K562 (cell line): ENCODE data around the gene SOCS6. TPM values are rescaled to one million over a fixed set of nuclear protein-coding genes. Genes with fewer than 3 reads are reported as not detected.
A peak's percentile ranks its signal among the peaks of the same experiment; 100 is the strongest.

Experiments used
- ATAC-seq: fragments of 200-7000 bp; cut with Tn5 transposase; 3 replicates; pipeline ENCODE4 v1.9.1; 2020; ENCODE audit warnings: moderate library complexity
- BruUV-seq: library from RNA; stranded (reverse); fragments of 400-500 nt; replicated peaks from 2 replicates; lab custom pipeline; 2021; lab: Mats Ljungman, UMichigan
- CTCF ChIA-PET: fragments of 300-600 bp; formaldehyde crosslinking; extraction: SDS; loops from one replicate; lab custom pipeline; 2021; ENCODE audit warnings: low intra/inter-chr PET ratio; lab: Yijun Ruan, JAX
- POLR2A ChIA-PET: fragments of 300-600, 350-650 bp; sonication (Branson Sonifier 250); formaldehyde crosslinking; extraction: SDS; loops from one replicate; lab custom pipeline; 2021; ENCODE audit warnings: antibody characterized with exemption, inconsistent platforms; lab: Yijun Ruan, JAX
- DNase-seq, 4 experiments: peaks; one replicate each; pipeline versions ENCODE4 v3.0.0 to v3.0.0-alpha.2; 2011 to 2018; ENCODE audit warnings: low spot score in 3 of 4, mixed read lengths in 3 of 4; ENCODE audit errors: extremely low read depth in 1 of 4
- FAIRE-seq: peaks from 2 replicates; lab custom pipeline; 2011; peaks lifted over from hg19 to GRCh38; lab: Jason Lieb, UNC
- H2AFZ ChIP-seq: 2 replicates; pipeline ENCODE4 v1.6.0; 2011; ENCODE audit warnings: low read depth, low read length, control low read depth, inconsistent platforms
- H3K27ac ChIP-seq: fragments of 200-600 bp; 3 replicates; pipeline ENCODE4 v1.8.0; 2011; ENCODE audit warnings: low read depth, mild to moderate bottlenecking, control low read depth, inconsistent platforms, low read length, moderate library complexity, mixed read lengths; ENCODE audit errors: extremely low read depth
- H3K27me3 ChIP-seq, 2 experiments: fragments of 300-600 bp in 1 of 2; 2 replicates in 1 of 2; 3 replicates in 1 of 2; pipeline versions ENCODE4 v1.6.0 to v1.8.0; 2011; ENCODE audit warnings: inconsistent platforms in 2 of 2, low read length in 2 of 2, mild to moderate bottlenecking in 1 of 2, mixed read lengths in 1 of 2, moderate library complexity in 1 of 2; ENCODE audit not compliant: control insufficient read depth in 2 of 2, insufficient read depth in 2 of 2
- H3K36me3 ChIP-seq: fragments of 300-600 bp; 3 replicates; pipeline ENCODE4 v1.8.0; 2011; ENCODE audit warnings: mild to moderate bottlenecking, low read length, inconsistent platforms; ENCODE audit not compliant: control insufficient read depth, insufficient read depth
- H3K4me1 ChIP-seq, 2 experiments: fragments of 200-600 bp in 1 of 2; replicated peaks in 1 of 2; 2 replicates in 1 of 2; 3 replicates in 1 of 2; pipeline versions ENCODE4 v1.5.1 to v1.8.0; 2011; ENCODE audit warnings: inconsistent platforms in 2 of 2, low read length in 2 of 2, mild to moderate bottlenecking in 1 of 2, mixed read lengths in 1 of 2, moderate library complexity in 1 of 2; ENCODE audit not compliant: control insufficient read depth in 2 of 2, insufficient read depth in 2 of 2
- H3K4me2 ChIP-seq: 2 replicates; pipeline ENCODE4 v1.6.1; 2011; ENCODE audit warnings: low read length, control low read depth, inconsistent platforms, mixed read lengths; ENCODE audit not compliant: insufficient read depth
- H3K4me3 ChIP-seq: fragments of 200-600 bp; sonication (generic), shearing (Covaris generic); 2 replicates; pipeline ENCODE4 v1.5.1; 2016; ENCODE audit warnings: control low read depth, inconsistent platforms
- H3K79me2 ChIP-seq: fragments of 200-600 bp; 3 replicates; pipeline ENCODE4 v1.8.0; 2011; ENCODE audit warnings: low read length, inconsistent platforms; ENCODE audit not compliant: control insufficient read depth, insufficient read depth
- H3K9ac ChIP-seq, 2 experiments: 2 replicates each; pipeline versions ENCODE4 v1.6.0 to v1.6.1; 2011; ENCODE audit warnings: low read depth in 2 of 2, low read length in 2 of 2, control low read depth in 1 of 2, inconsistent platforms in 1 of 2, mild to moderate bottlenecking in 1 of 2, mixed read lengths in 1 of 2; ENCODE audit not compliant: insufficient read depth in 1 of 2
- H3K9me1 ChIP-seq: one replicate; pipeline ENCODE4 v1.6.0; 2011; ENCODE audit warnings: inconsistent platforms, mild to moderate bottlenecking, low read length, moderate library complexity; ENCODE audit not compliant: control insufficient read depth, insufficient read depth
- H3K9me3 ChIP-seq: replicated peaks from 2 replicates; pipeline ENCODE4 v1.5.1; 2011; ENCODE audit warnings: low read depth, low read length, inconsistent platforms; ENCODE audit not compliant: control insufficient read depth, insufficient read depth
- H4K20me1 ChIP-seq: replicated peaks from 2 replicates; pipeline ENCODE4 v1.6.1; 2011; ENCODE audit warnings: low read length, inconsistent platforms, mixed read lengths; ENCODE audit not compliant: control insufficient read depth, insufficient read depth
- CSDE1 ChIP-seq, 2 experiments: fragments of 450-650 bp; IDR thresholded peaks; 2 replicates each; pipeline ENCODE4 v1.6.1; 2016; ENCODE audit warnings: mild to moderate bottlenecking in 1 of 2
- ETV1 ChIP-seq: fragments of 450-650 bp; conservative IDR thresholded peaks from 2 replicates; pipeline ENCODE4 v1.6.1; 2016; ENCODE audit warnings: missing genetic modification characterization, control low read depth, low read depth, missing compliant biosample characterization
- NFRKB ChIP-seq: fragments of 450-650 bp; IDR thresholded peaks from 2 replicates; pipeline ENCODE4 v1.6.1; 2016; ENCODE audit warnings: low read depth
- PHF8 ChIP-seq: fragments of 200-600 bp; sonication (generic); IDR thresholded peaks from 2 replicates; pipeline ENCODE4 v1.6.1; 2012; ENCODE audit warnings: mixed run types, mild to moderate bottlenecking, inconsistent platforms, low read length, moderate library complexity, borderline replicate concordance
- TEAD1 ChIP-seq, 2 experiments: fragments of 450-650 bp in 1 of 2; sonication (generic) in 1 of 2; formaldehyde crosslinking; IDR thresholded peaks; 2 replicates each; pipeline versions ENCODE4 v1.4.0 to v1.8.0; 2020 to 2022; ENCODE audit warnings: mild to moderate bottlenecking in 2 of 2, missing genetic modification reagents in 1 of 2
- WGBS: fragments of 100-300 bp; shearing (Covaris generic); methylation state at CpG from one replicate; pipeline ENCODE4 v1.1.6; 2016; ENCODE audit warnings: low coverage, mixed read lengths; ENCODE audit not compliant: insufficient coverage; ENCODE audit errors: missing lambda C conversion rate; 5-methylcytosine and 5-hydroxymethylcytosine counted together
- in situ Hi-C: fragments of 300-500 bp; cut with MboI; formaldehyde crosslinking; loops from 4 replicates; pipeline ENCODE4 v1.15.0; 2018; ENCODE audit warnings: inconsistent platforms, mixed read lengths
- intact Hi-C: fragments of 100-400 bp; cut with micrococcal nuclease; formaldehyde crosslinking; loops from 2 replicates; pipeline ENCODE4 v1.14.2; 2022
- polyA plus RNA-seq, 8 experiments: library from polyadenylated mRNA; depleted of rRNA in 4 of 8; stranded (reverse) in 5 of 8; unstranded in 3 of 8; fragments of >200 nt; fragmentation: Nextera tagmentation in 2 of 8; fragmentation: Illumina TruSeq in 1 of 8; extraction: Ambion mirVana in 2 of 8; extraction: Trizol in 1 of 8; gene quantifications; 2 replicates each; pipeline versions ENCODE4 v1.2.1 to v1.2.3, GENCODE V29; 2011 to 2014; ENCODE audit warnings: inconsistent platforms in 1 of 8, missing spikeins in 1 of 8
- total RNA-seq, 7 experiments: library from RNA; depleted of rRNA in 6 of 7; stranded (reverse); fragments of >200 nt in 6 of 7; fragmentation: Illumina TruSeq in 2 of 7; extraction: Trizol in 2 of 7; gene quantifications; 2 replicates each; pipeline versions ENCODE4 v1.2.1 to v1.2.3, GENCODE V29; 2011 to 2021; ENCODE audit warnings: low replicate concordance in 1 of 7
- TF ChIP-seq, protein P1 (sequence below): sonication (generic); formaldehyde crosslinking; IDR thresholded peaks from 2 replicates; pipeline ENCODE4 v1.8.1; 2023; ENCODE audit warnings: mild to moderate bottlenecking, missing genetic modification reagents
- TF ChIP-seq, protein P2 (sequence below): sonication (generic); formaldehyde crosslinking; IDR thresholded peaks from 2 replicates; pipeline ENCODE4 v1.8.0; 2022; ENCODE audit warnings: mild to moderate bottlenecking, low read depth, missing genetic modification reagents
- TF ChIP-seq, protein P3 (sequence below): sonication (generic); formaldehyde crosslinking; IDR thresholded peaks from 2 replicates; pipeline ENCODE4 v1.8.1; 2022; ENCODE audit warnings: missing genetic modification reagents
- TF ChIP-seq, protein P4 (sequence below): sonication (generic); formaldehyde crosslinking; IDR thresholded peaks from 2 replicates; pipeline ENCODE4 v1.8.0; 2022; ENCODE audit warnings: mild to moderate bottlenecking, missing genetic modification reagents

Gene SOCS6
- total and polyA plus RNA-seq, 9 of the 15 experiments (the other 6 are each of a cell fraction or from before 2014, with no cell fraction given): 2.5 to 7.1 (median 5.6) TPM

DNA sequence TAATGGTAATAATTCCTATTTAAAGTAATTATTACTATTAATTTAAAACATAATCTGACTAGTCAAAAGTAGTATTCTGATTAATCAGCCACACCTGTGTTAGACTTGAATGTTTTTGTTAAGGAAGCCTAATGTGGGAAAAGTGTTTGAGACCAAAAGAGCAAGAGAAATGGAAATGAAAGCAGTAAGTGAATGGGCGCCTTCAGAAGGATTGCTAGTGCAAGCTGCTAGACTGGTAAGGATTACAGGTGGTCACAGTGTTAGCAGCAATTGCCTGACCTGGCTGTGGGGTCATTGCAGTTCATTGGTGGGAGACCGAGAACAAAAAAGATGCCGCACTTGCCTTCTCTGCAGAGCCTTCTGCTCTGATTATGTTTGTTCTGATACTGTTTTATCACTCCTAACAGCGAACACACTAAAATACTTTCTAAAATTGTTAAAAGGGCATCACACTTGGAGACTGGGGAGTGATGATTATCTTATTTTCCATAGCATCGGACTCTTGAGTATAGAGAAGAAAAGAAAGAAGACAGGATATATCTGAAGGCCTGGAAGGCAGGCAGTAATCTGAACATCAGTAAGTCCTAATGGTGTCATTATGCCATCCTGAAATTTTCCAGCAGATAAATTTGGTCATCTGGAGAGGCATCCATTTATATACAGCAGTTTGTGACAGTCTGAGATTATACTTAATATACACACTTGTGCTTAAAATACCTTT lies 5.8 kb downstream of the SOCS6 start (continued):
- TF ChIP-seq TEAD1 (CRISPR knock-in tag; IDR thresholded peaks at IDR 0.05): no peak
- no peak for TF ChIP-seq ETV1 (tag)
- TF ChIP-seq, protein P1, sequence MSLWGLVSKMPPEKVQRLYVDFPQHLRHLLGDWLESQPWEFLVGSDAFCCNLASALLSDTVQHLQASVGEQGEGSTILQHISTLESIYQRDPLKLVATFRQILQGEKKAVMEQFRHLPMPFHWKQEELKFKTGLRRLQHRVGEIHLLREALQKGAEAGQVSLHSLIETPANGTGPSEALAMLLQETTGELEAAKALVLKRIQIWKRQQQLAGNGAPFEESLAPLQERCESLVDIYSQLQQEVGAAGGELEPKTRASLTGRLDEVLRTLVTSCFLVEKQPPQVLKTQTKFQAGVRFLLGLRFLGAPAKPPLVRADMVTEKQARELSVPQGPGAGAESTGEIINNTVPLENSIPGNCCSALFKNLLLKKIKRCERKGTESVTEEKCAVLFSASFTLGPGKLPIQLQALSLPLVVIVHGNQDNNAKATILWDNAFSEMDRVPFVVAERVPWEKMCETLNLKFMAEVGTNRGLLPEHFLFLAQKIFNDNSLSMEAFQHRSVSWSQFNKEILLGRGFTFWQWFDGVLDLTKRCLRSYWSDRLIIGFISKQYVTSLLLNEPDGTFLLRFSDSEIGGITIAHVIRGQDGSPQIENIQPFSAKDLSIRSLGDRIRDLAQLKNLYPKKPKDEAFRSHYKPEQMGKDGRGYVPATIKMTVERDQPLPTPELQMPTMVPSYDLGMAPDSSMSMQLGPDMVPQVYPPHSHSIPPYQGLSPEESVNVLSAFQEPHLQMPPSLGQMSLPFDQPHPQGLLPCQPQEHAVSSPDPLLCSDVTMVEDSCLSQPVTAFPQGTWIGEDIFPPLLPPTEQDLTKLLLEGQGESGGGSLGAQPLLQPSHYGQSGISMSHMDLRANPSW: no peak

DNA sequence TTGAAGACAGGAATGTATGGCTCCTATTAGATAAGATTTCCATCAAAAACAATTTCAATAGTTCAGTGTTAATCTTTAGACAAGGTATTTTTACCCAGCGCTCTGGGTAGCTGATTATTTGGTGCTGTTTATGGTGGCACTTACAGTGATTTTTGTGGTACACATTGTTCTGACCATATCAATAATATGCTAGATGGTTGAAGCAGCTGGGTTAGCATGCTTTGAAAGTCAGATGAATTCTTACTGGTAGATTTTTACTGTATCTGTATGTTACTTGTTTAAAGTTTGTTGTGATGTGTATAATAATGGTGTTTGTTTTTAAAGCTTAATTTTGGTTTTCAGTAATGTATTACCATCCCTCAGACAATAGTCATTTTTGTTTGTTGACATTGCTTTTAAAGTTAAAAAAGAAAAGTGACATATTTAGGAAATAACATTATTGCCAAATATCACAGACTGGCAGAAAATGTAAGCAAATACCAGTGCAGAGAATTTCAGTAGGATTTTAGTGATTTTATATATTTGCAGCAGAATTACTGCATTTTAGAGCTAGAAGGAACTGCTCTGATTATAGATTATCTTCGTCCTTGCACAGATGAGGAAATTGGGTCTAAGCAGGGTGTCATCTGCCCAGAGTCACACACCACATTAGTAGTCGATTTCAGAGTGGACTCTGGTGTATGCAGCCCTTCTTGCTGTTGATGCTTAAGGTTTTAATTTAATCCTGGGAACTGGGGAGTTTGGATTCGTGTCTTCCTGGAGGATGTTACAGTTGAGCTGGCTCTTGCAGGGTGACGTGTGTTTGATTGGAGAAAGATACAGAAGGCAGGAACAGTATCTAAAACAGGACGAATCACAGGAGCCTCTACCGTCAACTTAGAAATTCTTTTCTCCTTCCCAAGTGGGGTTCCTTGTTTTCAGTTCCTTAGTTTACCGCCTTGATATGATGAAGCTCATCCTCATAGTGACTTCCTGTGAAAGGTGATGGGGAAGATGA lies 6.6 kb downstream of the SOCS6 start:
- ChIA-PET POLR2A (interaction anchor here (0.8 kb wide), 1 partner anchor 87 kb away, joined by 3 read pairs; no protein-coding TSS in a partner anchor), CTCF (no interaction called here)
- intact Hi-C loops: loop anchor here (5.0 to 10.0 kb wide), 2 partner anchors 69 to 88 kb away; partner anchors contain the start of gene RTTN
- peak overlapping the region; percentile 65; the same call in 1 of the 3 replicates for H3K27ac ChIP-seq
- H3K9ac ChIP-seq: no peak overlapping the region
- no peak overlapping the region for H3K4me3 ChIP-seq
- H2AFZ ChIP-seq: no peak overlapping the region
- H3K4me2 ChIP-seq: peak overlapping the region; percentile 82
- peak; percentile 11; the same call in 2 of the 3 replicates for ATAC-seq
- H3K4me1 ChIP-seq: peaks cover 7 to 27% of the 10 kb centered on the region in 2 experiments; a peak in 4 of 5 replicates
- FAIRE-seq: no peak
- H3K9me3 ChIP-seq: no peaks in the 10 kb centered on the region
- in situ Hi-C loops: no loop called here
- no TSS peak for BruUV-seq
- DNase-seq: no peak
- no peaks in the 10 kb centered on the region for H3K27me3 ChIP-seq
- peaks cover 98% of the 10 kb centered on the region for H3K79me2 ChIP-seq
- no peaks in the 10 kb centered on the region for H3K9me1 ChIP-seq
- H4K20me1 ChIP-seq: peaks cover 8% of the 10 kb centered on the region
- H3K36me3 ChIP-seq: no peaks in the 10 kb centered on the region; the same call in 2 of the 3 replicates
- WGBS: 23% methylated on average over 8 of the region's 8 CpGs
- TF ChIP-seq, protein P2, sequence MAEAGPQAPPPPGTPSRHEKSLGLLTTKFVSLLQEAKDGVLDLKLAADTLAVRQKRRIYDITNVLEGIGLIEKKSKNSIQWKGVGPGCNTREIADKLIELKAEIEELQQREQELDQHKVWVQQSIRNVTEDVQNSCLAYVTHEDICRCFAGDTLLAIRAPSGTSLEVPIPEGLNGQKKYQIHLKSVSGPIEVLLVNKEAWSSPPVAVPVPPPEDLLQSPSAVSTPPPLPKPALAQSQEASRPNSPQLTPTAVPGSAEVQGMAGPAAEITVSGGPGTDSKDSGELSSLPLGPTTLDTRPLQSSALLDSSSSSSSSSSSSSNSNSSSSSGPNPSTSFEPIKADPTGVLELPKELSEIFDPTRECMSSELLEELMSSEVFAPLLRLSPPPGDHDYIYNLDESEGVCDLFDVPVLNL (CRISPR knock-in tag): no peak
- TF ChIP-seq, protein P3, sequence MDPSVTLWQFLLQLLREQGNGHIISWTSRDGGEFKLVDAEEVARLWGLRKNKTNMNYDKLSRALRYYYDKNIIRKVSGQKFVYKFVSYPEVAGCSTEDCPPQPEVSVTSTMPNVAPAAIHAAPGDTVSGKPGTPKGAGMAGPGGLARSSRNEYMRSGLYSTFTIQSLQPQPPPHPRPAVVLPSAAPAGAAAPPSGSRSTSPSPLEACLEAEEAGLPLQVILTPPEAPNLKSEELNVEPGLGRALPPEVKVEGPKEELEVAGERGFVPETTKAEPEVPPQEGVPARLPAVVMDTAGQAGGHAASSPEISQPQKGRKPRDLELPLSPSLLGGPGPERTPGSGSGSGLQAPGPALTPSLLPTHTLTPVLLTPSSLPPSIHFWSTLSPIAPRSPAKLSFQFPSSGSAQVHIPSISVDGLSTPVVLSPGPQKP: no peak
- TF ChIP-seq, protein P4, sequence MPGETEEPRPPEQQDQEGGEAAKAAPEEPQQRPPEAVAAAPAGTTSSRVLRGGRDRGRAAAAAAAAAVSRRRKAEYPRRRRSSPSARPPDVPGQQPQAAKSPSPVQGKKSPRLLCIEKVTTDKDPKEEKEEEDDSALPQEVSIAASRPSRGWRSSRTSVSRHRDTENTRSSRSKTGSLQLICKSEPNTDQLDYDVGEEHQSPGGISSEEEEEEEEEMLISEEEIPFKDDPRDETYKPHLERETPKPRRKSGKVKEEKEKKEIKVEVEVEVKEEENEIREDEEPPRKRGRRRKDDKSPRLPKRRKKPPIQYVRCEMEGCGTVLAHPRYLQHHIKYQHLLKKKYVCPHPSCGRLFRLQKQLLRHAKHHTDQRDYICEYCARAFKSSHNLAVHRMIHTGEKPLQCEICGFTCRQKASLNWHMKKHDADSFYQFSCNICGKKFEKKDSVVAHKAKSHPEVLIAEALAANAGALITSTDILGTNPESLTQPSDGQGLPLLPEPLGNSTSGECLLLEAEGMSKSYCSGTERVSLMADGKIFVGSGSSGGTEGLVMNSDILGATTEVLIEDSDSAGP: no peak
- TF ChIP-seq PHF8 (no peak), NFRKB (no peak), CSDE1 (IDR thresholded peaks at IDR 0.05) (no peak)
